Measurements from ENCODE around the gene ABCC8.

Gene ABCC8

DNA sequence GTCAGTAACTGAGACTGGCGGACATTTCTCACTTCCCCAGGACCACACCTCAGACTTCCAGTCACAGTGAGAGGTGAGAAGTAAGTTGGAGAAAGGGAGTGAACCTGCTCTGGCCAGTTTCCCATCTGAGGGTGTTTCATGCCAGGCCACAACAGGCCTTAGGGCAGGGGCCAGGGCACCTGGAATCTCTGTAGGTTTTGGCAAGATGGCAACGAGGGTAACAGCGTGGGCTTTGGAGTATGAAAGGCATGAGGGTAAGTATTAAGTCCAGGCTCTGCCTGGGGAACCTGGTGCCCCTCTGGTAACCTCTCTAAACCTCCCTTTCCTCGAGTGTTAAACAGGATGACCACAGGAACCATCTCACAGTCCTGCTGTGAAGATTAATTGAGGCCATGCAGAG is 28.5 kb upstream of the ABCC8 start:
- DNase-seq (ENCODE audit: low spot score) = no peak

DNA sequence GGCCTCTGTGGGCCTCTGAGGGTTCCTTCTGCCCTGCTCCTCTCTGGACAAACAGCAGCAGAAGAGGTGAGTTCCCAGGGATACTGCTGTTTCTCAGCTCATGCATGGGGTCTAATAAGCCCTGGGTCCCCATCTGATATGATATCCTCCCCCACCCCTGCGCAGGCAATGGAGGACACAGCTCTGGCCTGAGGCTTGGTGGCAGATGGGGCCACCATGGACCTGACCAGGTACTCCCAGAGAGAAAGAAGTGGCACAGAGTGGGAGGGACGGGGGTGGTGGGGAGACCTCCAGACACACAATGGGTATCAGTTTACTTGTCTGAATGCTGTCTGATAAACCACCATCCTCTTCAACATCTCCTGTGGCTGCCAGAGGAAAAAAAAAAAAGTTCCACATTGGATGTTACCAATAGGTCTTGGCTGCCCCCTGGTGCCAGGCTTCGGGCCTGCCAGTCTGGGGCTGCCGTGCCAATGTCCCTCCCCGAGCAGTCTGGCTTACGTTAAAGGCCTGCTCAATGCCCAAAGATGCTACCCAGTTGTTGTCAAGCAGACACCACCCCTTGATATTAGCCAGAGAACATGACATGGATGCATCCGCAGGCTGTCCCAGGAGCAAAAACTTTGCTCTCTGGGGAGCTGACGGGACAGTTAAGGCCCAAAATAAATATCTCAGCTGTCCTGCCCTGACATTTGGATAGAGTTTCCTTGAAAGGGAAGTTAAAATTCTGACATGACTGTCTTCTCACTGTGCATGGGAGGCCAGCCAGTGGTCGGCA is 27.9 kb upstream of the ABCC8 start:
- DNase-seq (ENCODE audit: low spot score) = peak; percentile 71

GRCh38 chr11:17502630-17503029 is 26.0 kb upstream of the ABCC8 start:
- DNase-seq (ENCODE audit: low spot score) = no peak

GRCh38 chr11:17500673-17501072 is 24.0 kb upstream of the ABCC8 start:
- DNase-seq (ENCODE audit: low spot score) = no peak

DNA sequence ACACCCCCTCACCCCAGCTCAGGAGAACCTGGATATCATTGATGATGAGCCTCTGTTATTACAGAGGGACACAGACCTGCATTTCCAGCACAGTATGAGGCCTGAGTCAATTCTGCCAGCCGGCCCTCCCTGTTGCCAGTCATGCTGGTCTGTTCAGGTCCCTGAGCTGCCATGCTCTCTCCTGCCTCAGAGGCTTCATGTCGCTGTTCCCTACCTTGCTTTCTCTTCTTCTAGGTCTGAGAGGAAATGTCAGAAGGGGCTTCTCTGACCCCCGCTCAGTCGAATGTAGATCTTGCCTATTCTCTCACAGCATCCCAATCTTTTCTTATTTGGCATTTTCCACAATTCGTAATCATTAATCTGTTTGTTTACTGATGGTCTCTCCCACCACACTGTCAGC is 21.8 kb upstream of the ABCC8 start:
- no peak for DNase-seq (ENCODE audit: low spot score)

DNA sequence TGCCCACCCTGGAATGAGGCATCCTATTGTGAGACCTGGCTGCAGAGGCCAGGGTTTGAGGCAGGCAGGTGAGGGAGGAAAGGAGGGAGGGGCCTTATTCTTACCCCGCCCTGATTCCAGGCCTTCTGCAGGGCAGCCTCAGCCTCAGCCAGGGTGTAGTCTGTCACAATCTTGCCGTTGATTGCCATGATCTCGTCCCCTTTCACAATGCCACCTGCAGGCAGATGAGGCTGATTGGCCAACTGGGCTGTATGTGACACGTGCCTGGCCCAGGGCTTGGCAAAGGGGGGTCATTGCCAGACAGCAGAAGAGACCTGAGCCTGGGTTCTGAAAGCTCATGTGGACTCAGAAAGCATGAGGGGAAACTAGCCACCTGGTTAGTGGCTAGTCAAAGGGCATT is 21.4 kb upstream of the ABCC8 start:
- no peak for DNase-seq (ENCODE audit: low spot score)

DNA sequence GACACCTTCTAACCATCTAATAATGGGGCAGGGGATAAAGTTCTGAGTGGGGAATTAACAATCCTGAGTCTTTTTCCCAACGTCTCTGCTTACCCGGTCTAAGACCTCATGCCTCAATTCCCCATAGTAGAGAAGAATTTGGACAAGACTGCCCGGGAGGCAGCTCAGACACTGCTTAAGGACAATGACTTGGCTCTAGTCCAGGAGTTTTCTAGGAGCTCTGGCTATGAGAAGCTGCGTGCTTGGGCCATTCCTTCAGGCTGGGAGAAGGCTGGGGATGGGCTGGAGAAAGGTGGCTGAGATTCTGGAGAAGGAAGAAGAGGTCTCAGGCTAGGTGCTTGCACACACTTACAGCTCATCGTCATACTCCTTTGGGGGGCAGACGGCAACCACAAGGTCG is 19.8 kb upstream of the ABCC8 start:
- DNase-seq (ENCODE audit: low spot score) = no peak

- DNase-seq (ENCODE audit: low spot score) = no peak
Observed at GRCh38 chr11:17494019-17494418, 17.4 kb upstream of the ABCC8 start.

DNA sequence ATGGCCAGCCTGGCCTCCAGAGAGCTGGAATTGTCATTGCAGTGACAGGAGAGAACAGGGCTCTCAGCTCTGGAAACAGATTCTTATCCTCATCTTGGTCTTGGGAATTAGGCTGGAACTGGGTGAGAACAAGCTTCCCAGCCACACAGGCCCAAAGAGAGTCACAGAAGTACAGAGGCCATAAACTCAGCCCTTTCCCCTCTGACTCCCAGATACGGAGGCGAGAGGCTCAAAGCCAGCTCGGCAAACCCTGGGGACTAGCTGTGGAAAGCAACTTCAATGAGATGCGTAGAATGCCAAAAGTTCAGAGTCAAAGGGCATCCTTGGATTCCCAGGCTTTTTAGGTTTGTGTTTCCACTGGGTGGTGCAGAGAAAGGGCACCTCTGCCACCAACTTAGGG is 14.3 kb upstream of the ABCC8 start:
- DNase-seq (ENCODE audit: low spot score) = no peak

GRCh38 chr11:17490232-17490631 is 13.6 kb upstream of the ABCC8 start:
- DNase-seq (ENCODE audit: low spot score) = no peak

DNA sequence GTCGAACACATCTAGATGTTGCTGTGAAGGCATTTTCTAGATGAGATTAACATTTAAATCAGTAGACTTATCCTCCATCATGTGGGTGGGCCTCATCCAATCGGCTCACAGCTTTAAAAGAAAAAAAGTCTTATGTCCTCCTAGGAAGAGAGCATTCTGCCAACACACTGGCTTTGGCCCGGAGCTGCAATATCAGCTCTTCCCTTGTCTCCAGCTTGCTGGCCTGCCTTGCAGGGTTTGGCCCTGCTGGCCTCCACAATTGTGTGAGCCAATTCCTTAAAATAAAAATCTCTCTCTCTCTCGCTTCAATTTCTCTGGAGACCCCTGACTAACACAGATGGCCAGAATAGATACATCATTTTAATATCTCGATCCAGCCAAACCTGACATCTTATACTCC is 13.1 kb upstream of the ABCC8 start:
- no peak for DNase-seq (ENCODE audit: low spot score)

DNA sequence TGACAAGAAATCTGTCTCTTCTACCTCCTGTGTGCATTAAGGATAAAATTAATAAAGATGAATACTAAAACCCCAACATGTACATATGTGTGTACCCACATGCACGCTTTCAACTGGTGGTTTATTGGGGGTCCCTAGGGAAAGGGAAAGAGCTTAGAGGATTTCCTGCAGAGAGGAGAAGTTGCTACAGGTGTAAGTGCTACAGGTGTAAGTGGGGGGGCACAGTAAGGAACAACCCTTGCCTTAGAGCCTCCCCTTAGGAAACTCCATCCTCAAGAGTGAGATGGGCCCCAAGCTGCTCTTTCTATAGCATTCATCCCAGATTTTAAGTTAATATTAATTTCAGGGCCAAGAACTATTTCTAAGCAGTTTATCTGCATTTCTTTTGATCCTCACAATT is 11.9 kb upstream of the ABCC8 start:
- no peak for DNase-seq (ENCODE audit: low spot score)

- no peak for DNase-seq (ENCODE audit: low spot score)
Observed at GRCh38 chr11:17486646-17487045, 10.0 kb upstream of the ABCC8 start.

DNA sequence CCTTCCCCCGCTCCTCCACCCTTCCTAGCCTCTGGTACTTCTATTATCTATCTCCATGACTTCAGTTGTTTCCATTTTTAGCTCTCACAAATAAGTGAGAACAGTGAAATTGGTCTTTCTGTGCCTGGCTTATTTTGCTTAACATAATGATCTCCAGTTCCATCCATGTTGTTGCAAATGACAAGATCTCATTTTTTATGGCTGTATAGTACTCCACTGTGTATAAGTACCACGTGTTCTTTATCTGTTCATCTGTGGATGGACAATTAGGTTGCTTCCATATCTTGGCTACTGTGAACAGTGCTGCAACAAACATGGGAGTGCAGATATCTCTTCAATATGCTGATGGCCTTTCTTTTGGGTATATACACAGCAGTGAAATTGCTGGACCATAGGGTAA is 6.9 kb upstream of the ABCC8 start:
- DNase-seq (ENCODE audit: low spot score) = no peak

DNA sequence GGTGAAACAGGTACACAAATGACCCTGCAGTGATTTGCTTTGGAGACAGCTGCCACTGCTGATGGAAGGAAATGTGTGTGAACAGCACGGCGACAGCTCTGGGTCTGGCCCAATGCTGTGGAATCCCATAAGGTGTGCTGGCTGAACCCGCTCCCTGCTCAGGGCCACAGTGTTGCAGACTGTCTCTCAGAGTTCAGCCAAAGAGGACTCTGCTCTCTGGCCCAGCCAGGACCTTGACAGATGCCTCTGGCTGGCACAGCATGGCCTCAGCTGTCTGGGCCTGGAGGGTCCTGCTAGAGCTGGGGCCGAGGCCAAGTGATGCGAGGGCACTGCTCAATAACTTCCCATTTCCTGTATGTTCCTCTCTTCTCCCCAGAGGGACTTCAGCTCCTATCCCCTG is 5.3 kb upstream of the ABCC8 start:
- no peak for DNase-seq (ENCODE audit: low spot score)

DNA sequence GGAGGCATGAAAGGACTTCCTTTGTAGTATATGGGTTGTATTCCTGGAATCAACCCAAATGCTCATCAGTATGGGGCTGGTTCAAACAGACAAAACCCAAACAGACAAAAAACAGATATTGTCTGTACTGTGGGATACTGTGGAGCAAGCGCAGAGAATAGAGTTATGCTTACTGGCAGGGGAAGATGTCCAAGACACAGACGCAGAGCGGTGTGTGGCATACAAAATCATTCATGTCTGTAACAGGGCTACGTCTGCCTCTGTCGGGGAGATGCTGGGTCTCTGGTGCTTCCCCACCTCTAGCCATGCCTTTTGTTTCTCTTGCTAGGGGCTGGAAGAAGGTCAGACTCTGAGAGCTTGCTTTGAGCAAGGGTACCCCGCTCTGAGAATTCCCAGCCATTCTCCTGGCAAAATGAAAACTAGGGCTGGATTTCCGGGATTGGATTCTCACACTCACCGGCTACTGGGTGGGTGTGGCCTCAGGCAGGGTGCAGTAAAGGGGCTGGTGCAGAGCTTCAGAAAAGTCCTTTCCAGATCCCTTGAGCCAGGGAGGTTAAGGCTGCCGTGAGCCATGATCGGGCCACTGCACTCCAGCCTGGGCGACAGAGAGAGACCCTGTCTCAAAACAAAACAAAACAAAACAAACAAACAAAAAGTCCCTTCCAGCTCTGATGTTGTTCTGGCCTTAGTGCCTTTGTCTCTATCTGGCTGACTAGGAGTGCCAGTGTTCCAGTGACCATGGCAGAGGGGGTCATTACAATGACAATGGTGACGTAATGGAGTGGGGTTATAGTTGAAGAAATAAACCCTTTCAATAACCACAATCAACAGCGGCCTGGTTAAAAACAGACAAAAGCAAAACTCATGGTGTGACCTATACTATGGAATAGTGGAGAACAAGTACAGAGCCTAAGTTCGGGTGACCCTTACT is 2.9 kb upstream of the ABCC8 start:
- no peak for DNase-seq (ENCODE audit: low spot score)

DNA sequence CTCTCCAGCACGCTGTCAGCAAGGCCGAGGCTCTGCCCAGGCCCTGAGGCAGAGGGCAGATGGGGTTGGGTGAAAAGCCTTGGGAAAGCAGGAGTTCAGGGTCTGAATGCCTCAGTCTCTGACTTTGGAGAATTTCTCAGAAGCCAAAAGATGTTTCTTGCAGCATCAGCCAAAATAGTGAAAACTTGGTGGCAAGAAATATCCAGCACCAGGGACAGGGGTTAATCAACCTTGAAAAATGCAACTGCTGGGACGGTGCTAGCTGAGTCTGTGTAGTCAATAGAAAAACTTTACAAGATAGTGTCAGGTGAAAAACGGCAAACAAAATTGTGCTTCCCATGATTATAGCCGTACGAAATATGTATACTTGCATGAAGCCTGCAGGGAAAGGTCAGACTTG is 1.4 kb upstream of the ABCC8 start:
- DNase-seq (ENCODE audit: low spot score) = no peak

- no peak for DNase-seq (ENCODE audit: low spot score)
Observed at GRCh38 chr11:17477361-17477760, 716 bp upstream of the ABCC8 start.

- DNase-seq (ENCODE audit: low spot score) = no peak
Observed at GRCh38 chr11:17477084-17477333, 364 bp upstream of the ABCC8 start.

DNA sequence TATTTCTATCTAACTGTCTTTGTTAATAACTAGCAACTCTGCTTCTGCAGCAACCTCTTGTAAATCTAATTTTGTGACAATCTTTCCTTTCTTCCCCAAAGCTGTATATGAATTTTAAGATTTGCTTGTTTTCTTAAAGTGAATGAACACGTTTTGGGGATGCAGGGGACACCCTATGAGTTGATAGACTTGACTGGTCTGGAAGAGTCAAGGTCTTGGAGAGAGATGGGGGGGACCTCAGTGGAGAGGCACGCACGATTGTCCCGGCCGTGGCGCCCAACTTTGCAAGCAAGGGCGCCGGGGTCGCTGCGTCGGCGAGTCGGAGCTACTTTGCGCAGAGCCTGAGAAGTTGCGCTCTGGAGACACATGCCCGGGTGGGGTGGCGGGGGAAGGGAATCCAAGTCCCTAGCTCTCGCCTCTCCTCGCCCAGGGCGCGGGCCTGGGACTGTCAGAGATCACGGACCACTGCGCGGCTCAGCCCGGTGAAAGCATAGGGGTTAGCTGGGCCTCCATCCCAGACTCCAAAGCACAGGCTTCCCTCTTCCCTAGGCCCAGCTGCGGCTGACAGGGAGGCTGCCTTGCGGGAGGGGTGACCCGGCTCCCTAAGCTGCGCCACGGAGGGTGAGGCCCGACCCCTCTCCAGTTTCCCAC is 854 bp downstream of the ABCC8 start:
- DNase-seq (ENCODE audit: low spot score) = no peak

GRCh38 chr11:17473071-17473744 is 3.4 kb downstream of the ABCC8 start:
- no peak for DNase-seq (ENCODE audit: low spot score)

DNA sequence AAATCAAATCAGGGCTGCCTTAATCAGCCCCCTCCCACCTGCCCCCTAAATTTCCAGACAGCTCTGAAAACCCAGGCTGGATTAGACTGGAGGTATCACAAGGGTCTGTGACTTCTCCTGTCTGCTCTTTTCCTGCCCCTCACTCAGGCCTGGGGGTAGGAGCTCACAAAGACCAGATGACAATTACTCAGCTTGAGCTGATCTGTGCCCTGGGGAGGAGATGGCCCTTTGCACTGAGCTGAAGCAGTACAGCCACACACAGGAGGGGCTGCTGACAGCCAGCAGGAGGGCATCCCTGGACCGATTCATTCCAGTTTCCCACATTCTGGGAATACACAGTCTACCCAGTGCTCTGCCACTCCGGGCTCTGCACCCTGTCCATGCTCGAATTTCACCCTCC is 4.2 kb downstream of the ABCC8 start:
- no peak for DNase-seq (ENCODE audit: low spot score)

DNA sequence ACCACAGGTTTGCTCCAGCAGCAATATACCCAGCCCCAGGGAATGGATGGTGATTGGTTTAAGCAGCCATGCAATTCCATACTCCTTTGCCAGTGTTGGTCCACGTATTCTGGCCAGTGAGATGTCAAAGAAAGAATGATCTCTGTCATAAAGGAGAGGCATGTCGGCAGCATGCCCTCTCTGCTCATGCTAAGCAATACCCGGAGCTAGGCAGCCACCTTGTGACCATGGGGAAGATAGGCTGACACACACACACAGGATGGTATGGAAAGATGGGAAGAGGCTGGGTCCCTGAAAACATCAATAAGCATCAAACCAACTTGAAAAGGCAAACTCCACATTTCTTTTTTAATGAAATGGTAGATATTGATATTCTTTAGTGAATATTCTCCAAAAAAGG is 5.1 kb downstream of the ABCC8 start:
- no peak for DNase-seq (ENCODE audit: low spot score)

Data from CD4-positive, alpha-beta T cell treated with Interleukin-2 at 100 ng/mL for 4 hours (primary cell).